DOHH2 (cell line): ENCODE measurements around the gene ADAMTSL4.
"Not testable (repeated sequence)": the region's sequence is repeated elsewhere in the genome, so short reads cannot be mapped to it uniquely, and the experiment has no call there.

Experiments used
- H3F3A ChIP-seq: fragments of 200-600 bp; sonication (generic), shearing (Covaris generic); 2 replicates; pipeline ENCODE4 v1.6.0; 2016; ENCODE audit warnings: antibody characterized with exemption, mild to moderate bottlenecking; ENCODE audit not compliant: control insufficient read depth, insufficient read depth
- H3K27ac ChIP-seq: fragments of 200-600 bp; sonication (generic); 2 replicates; pipeline ENCODE4 v1.5.1; 2014; ENCODE audit warnings: low read depth, mild to moderate bottlenecking, low read length, moderate library complexity
- H3K27me3 ChIP-seq: fragments of 200-600 bp; sonication (generic); 2 replicates; pipeline ENCODE4 v1.6.1; 2014; ENCODE audit warnings: mild to moderate bottlenecking, low read length, mixed read lengths; ENCODE audit not compliant: control insufficient read depth
- H3K36me3 ChIP-seq: fragments of 200-600 bp; sonication (generic); 2 replicates; pipeline ENCODE4 v1.6.1; 2014; ENCODE audit warnings: mild to moderate bottlenecking, low read length, moderate library complexity, mixed read lengths; ENCODE audit not compliant: control insufficient read depth
- H3K4me1 ChIP-seq: fragments of 200-600 bp; sonication (generic); 2 replicates; pipeline ENCODE4 v1.6.1; 2014; ENCODE audit warnings: mild to moderate bottlenecking, low read length, mixed read lengths; ENCODE audit not compliant: control insufficient read depth
- H3K4me2 ChIP-seq: fragments of 200-600 bp; sonication (generic); 2 replicates; pipeline ENCODE4 v1.6.0; 2014; ENCODE audit warnings: mild to moderate bottlenecking, low read length, moderate library complexity
- H3K4me3 ChIP-seq: fragments of 200-600 bp; sonication (generic); 2 replicates; pipeline ENCODE4 v1.5.1; 2014; ENCODE audit warnings: mild to moderate bottlenecking, low read length, mixed read lengths
- H3K79me2 ChIP-seq: fragments of 200-600 bp; sonication (generic); 2 replicates; pipeline ENCODE4 v1.6.1; 2014; ENCODE audit warnings: mild to moderate bottlenecking, low read length, mixed read lengths; ENCODE audit not compliant: control insufficient read depth
- H3K9me2 ChIP-seq: fragments of 200-600 bp; sonication (generic); replicated peaks from 2 replicates; pipeline ENCODE4 v1.6.1; 2014; ENCODE audit warnings: mild to moderate bottlenecking, low read length, mixed read lengths; ENCODE audit not compliant: control insufficient read depth
- H3K9me3 ChIP-seq: fragments of 200-600 bp; sonication (generic); 2 replicates; pipeline ENCODE4 v1.6.1; 2014; ENCODE audit warnings: antibody characterized with exemption, low read length, mixed read lengths; ENCODE audit not compliant: control insufficient read depth, insufficient read depth
- H4K20me1 ChIP-seq: fragments of 200-600 bp; sonication (generic); 2 replicates; pipeline ENCODE4 v1.6.0; 2014; ENCODE audit warnings: low read depth, mild to moderate bottlenecking, antibody characterized with exemption, low read length, moderate library complexity; ENCODE audit not compliant: control insufficient read depth, insufficient read depth
- EZH2phosphoT487 ChIP-seq: fragments of 200-600 bp; sonication (generic); IDR thresholded peaks from 2 replicates; pipeline ENCODE4 v1.6.1; 2017; ENCODE audit warnings: borderline replicate concordance, mild to moderate bottlenecking, antibody characterized with exemption, low read length, moderate library complexity, mixed read lengths
- TF ChIP-seq, protein P1 (sequence below): fragments of 200-600 bp; sonication (generic); IDR thresholded peaks from one replicate; pipeline ENCODE4 v1.5.1; 2014; ENCODE audit warnings: antibody characterized with exemption, mild to moderate bottlenecking, low read depth, low read length; ENCODE audit not compliant: poor library complexity, severe bottlenecking

The ADAMTSL4 gene

DNA sequence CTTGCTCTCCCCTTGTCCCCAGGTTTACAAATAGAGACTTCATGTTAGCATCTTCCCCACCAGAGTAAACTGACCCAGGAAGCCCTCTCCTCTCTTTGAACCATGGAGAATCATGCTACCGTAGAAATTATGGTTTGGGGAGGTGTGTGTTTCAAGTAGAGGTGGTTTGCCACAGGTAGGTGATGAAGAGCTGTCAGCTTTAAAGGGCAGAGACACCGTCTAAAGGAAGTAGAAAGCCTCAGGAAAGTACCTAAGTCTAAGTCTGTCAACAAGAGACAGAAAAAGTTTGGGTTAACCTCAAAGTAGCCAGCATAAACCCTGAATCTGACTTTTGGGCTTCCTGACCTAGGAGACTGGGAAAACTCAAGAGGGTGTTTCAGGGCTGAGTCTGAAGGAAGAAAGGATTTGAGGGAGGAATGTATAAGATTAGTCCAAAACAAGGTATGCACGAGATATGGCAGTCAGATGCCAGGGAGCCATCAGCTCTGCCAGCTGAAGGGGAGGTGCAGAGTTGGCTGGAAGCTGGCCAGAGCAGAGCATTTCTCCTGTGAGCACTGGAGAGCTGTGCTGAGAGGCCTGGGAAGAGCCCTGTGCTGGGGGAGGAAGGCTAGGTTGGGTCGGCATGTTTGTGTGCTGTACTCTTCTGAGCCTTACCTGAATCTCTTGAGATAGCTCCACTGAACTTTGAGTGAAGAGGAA lies 14.3 kb downstream of the ADAMTSL4 start:
- no peaks in the 10 kb centered on the region; the same call in 1 of the 2 replicates for H4K20me1 ChIP-seq
- H3K4me3 ChIP-seq: peak overlapping the region; percentile 73
- no peaks in the 10 kb centered on the region for H3K9me3 ChIP-seq
- TF ChIP-seq, protein P1, sequence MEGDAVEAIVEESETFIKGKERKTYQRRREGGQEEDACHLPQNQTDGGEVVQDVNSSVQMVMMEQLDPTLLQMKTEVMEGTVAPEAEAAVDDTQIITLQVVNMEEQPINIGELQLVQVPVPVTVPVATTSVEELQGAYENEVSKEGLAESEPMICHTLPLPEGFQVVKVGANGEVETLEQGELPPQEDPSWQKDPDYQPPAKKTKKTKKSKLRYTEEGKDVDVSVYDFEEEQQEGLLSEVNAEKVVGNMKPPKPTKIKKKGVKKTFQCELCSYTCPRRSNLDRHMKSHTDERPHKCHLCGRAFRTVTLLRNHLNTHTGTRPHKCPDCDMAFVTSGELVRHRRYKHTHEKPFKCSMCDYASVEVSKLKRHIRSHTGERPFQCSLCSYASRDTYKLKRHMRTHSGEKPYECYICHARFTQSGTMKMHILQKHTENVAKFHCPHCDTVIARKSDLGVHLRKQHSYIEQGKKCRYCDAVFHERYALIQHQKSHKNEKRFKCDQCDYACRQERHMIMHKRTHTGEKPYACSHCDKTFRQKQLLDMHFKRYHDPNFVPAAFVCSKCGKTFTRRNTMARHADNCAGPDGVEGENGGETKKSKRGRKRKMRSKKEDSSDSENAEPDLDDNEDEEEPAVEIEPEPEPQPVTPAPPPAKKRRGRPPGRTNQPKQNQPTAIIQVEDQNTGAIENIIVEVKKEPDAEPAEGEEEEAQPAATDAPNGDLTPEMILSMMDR: no peak
- TF ChIP-seq EZH2phosphoT487: no peak
- H3K79me2 ChIP-seq: peaks cover 26% of the 10 kb centered on the region
- peaks cover 49% of the 10 kb centered on the region for H3F3A ChIP-seq
- H3K27me3 ChIP-seq: no peaks in the 10 kb centered on the region
- H3K27ac ChIP-seq: peak overlapping the region; percentile 97
- H3K9me2 ChIP-seq: no peaks in the 10 kb centered on the region
- peaks cover 6% of the 10 kb centered on the region; the same call in 1 of the 2 replicates for H3K36me3 ChIP-seq
- peak overlapping the region; percentile 100 for H3K4me2 ChIP-seq
- H3K4me1 ChIP-seq: peaks cover 89% of the 10 kb centered on the region

DNA sequence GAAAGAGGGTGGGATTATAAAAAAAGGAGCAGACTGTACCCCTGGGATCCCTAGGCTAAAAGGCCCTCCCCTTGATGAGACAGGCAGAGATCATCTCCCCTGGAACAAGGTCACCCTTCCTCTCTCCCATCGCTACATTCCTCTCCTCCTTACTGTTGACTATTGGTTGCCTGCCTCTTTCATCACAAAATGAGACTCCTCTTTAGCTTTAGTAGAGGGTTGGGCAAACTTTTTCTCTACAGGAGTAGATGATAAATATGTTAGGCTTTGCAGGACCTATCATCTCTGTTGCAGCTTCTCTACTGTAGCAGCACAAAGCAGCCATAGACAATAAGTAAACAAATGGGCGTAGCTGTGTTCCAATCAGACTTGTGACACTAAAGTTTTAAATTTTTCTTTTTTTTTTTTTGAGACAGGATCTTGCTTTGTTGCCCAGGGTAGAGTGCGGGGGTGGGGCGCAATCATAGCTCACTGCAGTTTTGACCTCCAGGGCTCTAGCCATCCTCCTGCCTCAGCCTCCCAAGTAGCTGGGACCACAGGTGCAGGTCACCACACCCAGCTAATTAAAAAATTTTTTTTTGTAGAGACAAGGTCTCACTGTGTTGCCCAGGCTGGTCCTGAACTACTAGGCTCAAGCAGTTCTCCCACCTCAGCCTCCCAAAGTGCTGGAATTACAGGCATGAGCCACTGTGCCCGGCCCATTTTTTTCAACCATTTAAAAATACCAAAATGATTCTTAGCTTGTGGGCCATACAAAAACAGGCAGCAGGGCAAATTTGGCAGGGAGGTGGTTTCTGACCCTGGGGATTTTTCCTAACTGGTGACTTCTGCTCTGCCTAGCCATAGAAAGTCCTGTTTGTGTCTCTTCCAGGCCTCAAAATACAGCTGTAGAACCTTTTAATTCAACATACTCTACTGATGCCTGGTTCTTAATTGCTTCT lies 15.1 kb downstream of the ADAMTSL4 start:
- peak overlapping the region; percentile 73 for H3K4me3 ChIP-seq
- no peaks in the 10 kb centered on the region for H3K27me3 ChIP-seq
- peak overlapping the region; percentile 100 for H3K4me2 ChIP-seq

DNA sequence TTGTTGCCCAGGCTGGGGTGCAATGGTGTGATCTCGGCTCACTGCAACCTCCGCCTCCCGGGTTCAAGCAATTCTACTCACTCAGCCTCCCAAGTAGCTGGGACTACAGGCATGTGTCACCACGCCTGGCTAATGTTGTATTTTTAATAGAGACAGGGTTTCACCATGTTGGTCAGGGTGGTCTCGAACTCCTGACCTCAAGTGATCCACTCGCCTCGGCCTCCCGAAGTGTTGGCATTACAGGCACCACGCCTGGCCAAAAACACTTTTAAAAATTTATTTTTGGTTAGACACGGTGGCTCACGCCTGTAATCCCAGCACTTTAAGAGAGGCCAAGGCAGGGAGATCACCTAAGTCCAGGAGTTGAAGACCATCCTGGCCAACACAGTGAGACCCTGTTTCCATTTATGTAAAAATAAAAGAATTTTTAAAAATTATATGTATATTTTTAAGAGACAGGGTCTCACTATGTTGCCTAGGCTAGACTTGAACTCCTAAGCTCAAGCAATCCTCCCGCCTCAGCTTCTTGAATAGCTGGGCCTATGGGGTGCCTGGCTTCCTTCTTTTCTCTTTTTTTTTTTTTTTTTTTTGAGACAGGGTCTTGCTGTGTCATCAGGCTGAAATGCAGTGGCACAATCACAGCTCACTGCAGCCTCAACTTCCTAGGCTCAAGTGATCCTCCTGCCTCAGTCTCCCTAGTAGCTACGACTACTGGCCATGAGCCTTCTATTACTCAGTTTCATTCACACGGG lies 16.2 kb downstream of the ADAMTSL4 start:
- H3K4me3 ChIP-seq, H4K20me1 ChIP-seq, H3K27me3 ChIP-seq, H3K9me2 ChIP-seq, H3K9me3 ChIP-seq: not testable (repeated sequence)
- Histone ChIP-seq H3K79me2 (peaks cover 39% of the 10 kb centered on the region), H3K4me2 (peak overlapping the region; percentile 100; the same call in 1 of the 2 replicates), H3K4me1 (peaks cover 100% of the 10 kb centered on the region), H3K36me3 (peaks cover 17% of the 10 kb centered on the region), H3F3A (peaks cover 59% of the 10 kb centered on the region), H3K27ac (peak overlapping the region; percentile 20)

More for the DNA sequence above, 15.1 kb downstream of the ADAMTSL4 start:
- H3K27ac ChIP-seq: peak overlapping the region; percentile 97
- TF ChIP-seq, protein P1: no peak
- TF ChIP-seq EZH2phosphoT487: no peak
- peaks cover 97% of the 10 kb centered on the region for H3K4me1 ChIP-seq
- H3K36me3 ChIP-seq: peaks cover 9% of the 10 kb centered on the region; the same call in 1 of the 2 replicates
- H3K9me3 ChIP-seq: no peaks in the 10 kb centered on the region
- H4K20me1 ChIP-seq: no peaks in the 10 kb centered on the region; the same call in 1 of the 2 replicates
- peaks cover 32% of the 10 kb centered on the region for H3K79me2 ChIP-seq
- peaks cover 55% of the 10 kb centered on the region for H3F3A ChIP-seq
- H3K9me2 ChIP-seq: no peaks in the 10 kb centered on the region
